HAP-1 (cell line): ENCODE data around the gene DDX46.
"Not testable (repeated sequence)": the region's sequence is repeated elsewhere in the genome, so short reads cannot be mapped to it uniquely, and the experiment has no call there.

Experiments used
- DNase-seq, 2 experiments: peaks; one replicate each; pipeline ENCODE4 v3.0.0-alpha.2; 2016 to 2020; ENCODE audit warnings: low spot score in 2 of 2
- H3K27me3 ChIP-seq: fragments of 250-450 bp; sonication (Bioruptor Pico); 2 replicates; pipeline ENCODE4 v1.5.1; 2020; ENCODE audit warnings: low read depth, mild to moderate bottlenecking, moderate library complexity
- H3K36me3 ChIP-seq: fragments of 250-450 bp; sonication (Bioruptor Pico); replicated peaks from 2 replicates; pipeline ENCODE4 v1.5.1; 2020; ENCODE audit warnings: mild to moderate bottlenecking
- H3K4me1 ChIP-seq: fragments of 250-450 bp; sonication (Bioruptor Pico); 2 replicates; pipeline ENCODE4 v1.5.1; 2020; ENCODE audit warnings: mild to moderate bottlenecking
- H3K4me3 ChIP-seq: fragments of 250-450 bp; sonication (Bioruptor Pico); 2 replicates; pipeline ENCODE4 v1.5.1; 2020; ENCODE audit warnings: mild to moderate bottlenecking, moderate library complexity
- H3K9me3 ChIP-seq: fragments of 250-450 bp; sonication (Bioruptor Pico); 2 replicates; pipeline ENCODE4 v1.5.1; 2020; ENCODE audit warnings: mild to moderate bottlenecking, moderate library complexity
- in situ Hi-C: fragments of 300-500 bp; cut with MboI; formaldehyde crosslinking; loops from 3 replicates; pipeline ENCODE4 v1.14.3; 2020; ENCODE audit warnings: low sequenced_read_pairs, inconsistent platforms, mixed read lengths

The DDX46 gene

DNA sequence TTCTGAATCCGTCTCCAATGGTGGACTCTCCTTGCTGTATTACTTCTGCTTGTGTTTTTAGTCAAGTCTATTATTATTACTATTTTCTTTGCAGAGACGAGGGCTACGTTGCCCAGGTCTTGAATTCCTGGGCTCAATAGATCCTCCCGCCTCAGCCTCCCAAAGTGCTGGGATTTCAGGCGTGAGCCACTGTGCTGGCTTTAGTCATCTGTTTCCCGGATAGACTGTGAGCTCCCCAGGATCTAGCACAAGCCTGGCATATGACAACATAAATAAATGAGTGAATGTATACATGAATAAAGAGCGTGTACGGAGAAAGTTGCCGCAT lies 439 bp upstream of the DDX46 start:
- DNase-seq, result no peak
- H3K36me3 ChIP-seq, result peaks cover 8% of the 10 kb centered on the region
- in situ Hi-C loops, result no loop called here

GRCh38 chr5:134767528-134768291 lies 9.1 kb downstream of the DDX46 start:
- H3K9me3 ChIP-seq, in situ Hi-C loops, DNase-seq, H3K4me3 ChIP-seq, H3K27me3 ChIP-seq, H3K4me1 ChIP-seq: not testable (repeated sequence)
- peaks cover 69% of the 10 kb centered on the region for H3K36me3 ChIP-seq

More for the DNA sequence above, 439 bp upstream of the DDX46 start:
- Histone ChIP-seq H3K9me3 (no peaks in the 10 kb centered on the region), H3K27me3 (no peaks in the 10 kb centered on the region), H3K4me1 (peaks cover 27% of the 10 kb centered on the region), H3K4me3 (peak overlapping the region; percentile 85)

GRCh38 chr5:134769206-134769605 lies 10.6 kb downstream of the DDX46 start:
- in situ Hi-C loops, result no loop called here
- DNase-seq, result no peak
- H3K27me3 ChIP-seq, result no peaks in the 10 kb centered on the region
- no peaks in the 10 kb centered on the region for H3K9me3 ChIP-seq
- H3K4me1 ChIP-seq, result no peaks in the 10 kb centered on the region
- H3K36me3 ChIP-seq, result peaks cover 75% of the 10 kb centered on the region
- H3K4me3 ChIP-seq, result no peak overlapping the region

DNA sequence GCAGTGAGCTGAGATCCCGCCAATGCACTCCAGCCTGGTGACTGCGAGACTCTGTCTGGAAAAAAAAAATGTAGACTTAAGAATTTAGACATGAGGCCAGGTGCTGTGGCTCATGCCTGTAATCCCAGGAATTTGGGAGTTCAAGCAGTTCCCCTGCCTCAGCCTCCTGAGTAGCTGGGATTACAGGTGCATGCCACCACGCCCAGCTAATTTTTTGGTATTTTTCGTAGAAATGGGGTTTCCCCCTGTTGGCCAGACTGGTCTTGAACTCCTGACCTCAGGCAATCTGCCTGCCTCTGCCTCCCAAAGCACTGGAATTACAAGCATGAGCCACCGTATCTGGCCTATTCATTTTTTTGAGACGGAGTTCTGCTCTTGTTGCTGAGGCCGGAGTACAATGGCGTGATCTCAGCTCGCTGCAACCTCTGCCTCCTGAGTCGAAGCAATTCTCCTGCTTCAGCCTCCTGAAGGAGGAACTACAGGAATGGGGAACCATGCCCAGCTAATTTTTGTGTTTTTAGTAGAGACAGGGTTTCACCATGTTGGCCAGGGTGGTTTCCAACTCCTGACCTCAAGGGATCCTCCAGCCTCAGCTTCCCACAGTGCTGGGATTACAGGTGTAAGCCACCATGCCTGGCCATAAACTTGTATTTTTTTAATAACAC lies 14.0 kb downstream of the DDX46 start:
- H3K27me3 ChIP-seq, result no peaks in the 10 kb centered on the region
- no peaks in the 10 kb centered on the region for H3K4me1 ChIP-seq
- in situ Hi-C loops, result no loop called here
- no peaks in the 10 kb centered on the region for H3K9me3 ChIP-seq
- no peak for DNase-seq
- H3K36me3 ChIP-seq, result peaks cover 70% of the 10 kb centered on the region
- H3K4me3 ChIP-seq, result no peak overlapping the region

DNA sequence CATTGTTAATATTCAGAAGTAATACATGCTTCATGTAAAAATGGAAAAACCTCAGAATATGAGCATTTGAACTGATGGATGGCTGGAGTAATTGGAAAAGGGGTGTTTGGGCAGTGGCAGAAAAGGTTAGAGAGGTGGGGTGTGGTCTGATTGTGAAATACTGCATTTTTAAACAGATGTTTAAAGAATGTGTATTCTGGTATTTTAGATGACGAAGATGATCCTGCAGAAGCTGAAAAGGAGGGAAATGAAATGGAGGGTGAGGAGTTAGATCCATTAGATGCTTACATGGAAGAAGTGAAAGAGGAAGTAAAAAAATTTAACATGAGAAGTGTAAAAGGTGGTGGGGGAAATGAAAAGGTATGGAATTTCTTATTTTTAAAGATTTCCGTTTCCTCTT lies 18.8 kb downstream of the DDX46 start:
- no peak overlapping the region for H3K4me3 ChIP-seq
- in situ Hi-C loops, result no loop called here
- DNase-seq, result no peak
- H3K36me3 ChIP-seq, result peaks cover 88% of the 10 kb centered on the region
- H3K9me3 ChIP-seq, result no peaks in the 10 kb centered on the region
- no peaks in the 10 kb centered on the region for H3K27me3 ChIP-seq
- H3K4me1 ChIP-seq, result no peaks in the 10 kb centered on the region

DNA sequence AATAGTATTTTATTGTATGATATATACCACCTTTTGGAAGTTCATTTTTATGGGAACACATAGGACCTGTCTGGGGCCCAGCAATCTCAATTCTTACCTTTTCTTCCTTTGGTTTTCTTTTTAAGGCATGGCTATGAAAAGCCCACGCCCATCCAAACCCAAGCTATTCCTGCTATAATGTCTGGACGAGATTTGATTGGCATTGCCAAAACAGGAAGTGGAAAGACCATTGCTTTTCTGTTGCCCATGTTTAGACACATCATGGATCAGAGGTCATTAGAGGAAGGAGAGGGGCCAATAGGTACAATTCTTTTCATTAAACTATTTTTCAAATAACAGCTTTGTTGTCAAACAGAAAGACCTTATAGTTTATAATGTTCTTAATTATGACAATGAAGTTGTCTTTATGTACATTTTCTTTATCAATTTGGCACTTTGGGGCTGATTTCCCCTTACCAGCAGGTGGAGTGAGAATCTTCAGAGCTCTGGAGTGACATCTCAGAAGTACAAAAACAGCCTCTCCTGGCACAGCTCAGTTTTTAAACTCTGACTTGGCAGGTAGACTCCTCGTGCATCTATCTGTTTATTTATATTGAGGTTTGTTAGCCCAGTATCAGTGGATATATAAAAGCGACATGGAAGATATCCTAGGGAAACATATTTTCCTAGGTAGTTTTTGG lies 25.8 kb downstream of the DDX46 start:
- H3K27me3 ChIP-seq, result no peaks in the 10 kb centered on the region
- peaks cover 78% of the 10 kb centered on the region for H3K36me3 ChIP-seq
- peaks cover 17% of the 10 kb centered on the region for H3K4me1 ChIP-seq
- DNase-seq, result no peak
- in situ Hi-C loops, result no loop called here
- H3K9me3 ChIP-seq, result no peaks in the 10 kb centered on the region
- no peak overlapping the region for H3K4me3 ChIP-seq

GRCh38 chr5:134784946-134785620 lies 26.5 kb downstream of the DDX46 start:
- no peak overlapping the region for H3K4me3 ChIP-seq
- in situ Hi-C loops, result no loop called here
- H3K27me3 ChIP-seq, result no peaks in the 10 kb centered on the region
- H3K4me1 ChIP-seq, result peaks cover 17% of the 10 kb centered on the region
- no peaks in the 10 kb centered on the region for H3K9me3 ChIP-seq
- peak; percentile 52 to 76 for DNase-seq
- peaks cover 78% of the 10 kb centered on the region for H3K36me3 ChIP-seq

- peaks cover 30% of the 10 kb centered on the region for H3K4me1 ChIP-seq
- peaks cover 79% of the 10 kb centered on the region for H3K36me3 ChIP-seq
- H3K9me3 ChIP-seq, result no peaks in the 10 kb centered on the region
- no peaks in the 10 kb centered on the region for H3K27me3 ChIP-seq
- no peak overlapping the region for H3K4me3 ChIP-seq
- no peak for DNase-seq
- in situ Hi-C loops, result no loop called here
Observed at GRCh38 chr5:134787692-134788091, 29.1 kb downstream of the DDX46 start.

GRCh38 chr5:134791580-134791979 lies 33.0 kb downstream of the DDX46 start:
- H3K9me3 ChIP-seq, result no peaks in the 10 kb centered on the region
- H3K36me3 ChIP-seq, result peaks cover 85% of the 10 kb centered on the region
- DNase-seq, result peak; percentile 22 to 67
- in situ Hi-C loops, result no loop called here
- H3K27me3 ChIP-seq, result no peaks in the 10 kb centered on the region
- H3K4me1 ChIP-seq, result peaks cover 22% of the 10 kb centered on the region
- H3K4me3 ChIP-seq, result no peak overlapping the region

DNA sequence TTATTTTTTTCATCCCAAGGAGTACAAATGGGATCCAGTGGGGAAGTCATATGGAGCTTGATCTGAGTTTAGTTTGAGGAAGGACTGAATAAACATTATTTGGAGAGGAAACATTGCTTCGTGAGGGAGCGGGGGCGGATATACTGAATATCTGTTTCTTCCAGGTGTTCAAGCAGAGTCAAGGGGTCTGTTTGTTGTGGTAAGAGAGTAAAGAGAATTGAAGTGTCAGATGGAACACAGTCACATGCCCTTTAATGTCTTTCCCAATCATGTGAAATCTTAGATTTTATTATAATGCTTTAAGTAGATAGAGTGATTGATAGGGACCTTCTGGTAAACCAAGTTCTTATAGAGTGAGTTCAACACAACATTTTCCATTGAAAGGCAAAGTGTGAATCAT lies 33.7 kb downstream of the DDX46 start:
- H3K4me3 ChIP-seq, result no peak overlapping the region
- peaks cover 22% of the 10 kb centered on the region for H3K4me1 ChIP-seq
- no peaks in the 10 kb centered on the region for H3K9me3 ChIP-seq
- DNase-seq, result no peak
- no peaks in the 10 kb centered on the region for H3K27me3 ChIP-seq
- peaks cover 82% of the 10 kb centered on the region for H3K36me3 ChIP-seq
- in situ Hi-C loops, result no loop called here

DNA sequence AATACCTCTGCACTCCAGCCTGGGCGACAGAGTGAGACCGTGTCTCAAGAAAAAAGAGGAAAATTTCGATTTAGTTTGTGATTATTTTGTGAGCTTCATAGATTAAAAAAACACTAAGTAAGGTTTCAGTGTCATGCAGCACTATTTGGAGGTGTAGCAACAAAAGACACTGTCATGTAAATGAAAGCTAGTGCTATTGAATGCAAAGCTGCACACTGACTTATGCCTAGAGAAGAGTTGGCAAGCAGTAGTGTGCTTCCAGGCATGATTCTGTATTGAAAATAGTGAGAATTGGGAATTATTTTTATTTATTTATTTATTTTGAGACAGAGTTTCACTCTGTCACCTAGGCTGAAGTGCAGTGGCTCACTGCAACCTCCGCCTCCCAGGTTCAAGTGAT lies 34.5 kb downstream of the DDX46 start:
- Histone ChIP-seq H3K4me3 (no peak overlapping the region), H3K4me1 (peaks cover 22% of the 10 kb centered on the region), H3K9me3 (no peaks in the 10 kb centered on the region), H3K27me3 (no peaks in the 10 kb centered on the region), H3K36me3 (peaks cover 85% of the 10 kb centered on the region)
- in situ Hi-C loops, result no loop called here
- DNase-seq, result peak in 1 of 2 experiments; percentile 68

GRCh38 chr5:134794082-134794481 lies 35.5 kb downstream of the DDX46 start:
- DNase-seq, result no peak

DNA sequence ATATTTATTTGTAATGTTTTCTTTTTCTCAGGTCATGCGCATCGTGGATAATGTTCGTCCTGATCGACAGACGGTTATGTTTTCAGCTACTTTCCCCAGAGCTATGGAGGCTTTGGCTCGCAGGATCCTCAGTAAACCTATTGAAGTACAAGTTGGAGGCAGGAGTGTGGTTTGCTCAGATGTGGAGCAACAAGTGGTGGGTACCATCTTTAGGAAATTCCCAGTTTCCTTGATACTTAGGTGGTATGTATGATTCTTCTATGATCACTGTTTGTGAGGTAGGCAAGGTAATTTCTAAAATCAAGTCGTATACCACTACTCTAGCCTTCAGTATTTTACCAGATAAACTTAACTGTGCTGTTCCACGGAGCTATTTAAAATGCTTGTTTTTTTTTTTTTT lies 36.2 kb downstream of the DDX46 start:
- Histone ChIP-seq H3K9me3 (no peaks in the 10 kb centered on the region), H3K36me3 (peaks cover 83% of the 10 kb centered on the region), H3K27me3 (no peaks in the 10 kb centered on the region), H3K4me3 (no peak overlapping the region), H3K4me1 (peaks cover 22% of the 10 kb centered on the region)
- in situ Hi-C loops, result no loop called here
- DNase-seq, result no peak

More at GRCh38 chr5:134794082-134794481, 35.5 kb downstream of the DDX46 start:
- Histone ChIP-seq H3K4me1 (peaks cover 22% of the 10 kb centered on the region), H3K36me3 (peaks cover 86% of the 10 kb centered on the region), H3K27me3 (no peaks in the 10 kb centered on the region), H3K4me3 (no peak overlapping the region), H3K9me3 (no peaks in the 10 kb centered on the region)
- in situ Hi-C loops, result no loop called here

DNA sequence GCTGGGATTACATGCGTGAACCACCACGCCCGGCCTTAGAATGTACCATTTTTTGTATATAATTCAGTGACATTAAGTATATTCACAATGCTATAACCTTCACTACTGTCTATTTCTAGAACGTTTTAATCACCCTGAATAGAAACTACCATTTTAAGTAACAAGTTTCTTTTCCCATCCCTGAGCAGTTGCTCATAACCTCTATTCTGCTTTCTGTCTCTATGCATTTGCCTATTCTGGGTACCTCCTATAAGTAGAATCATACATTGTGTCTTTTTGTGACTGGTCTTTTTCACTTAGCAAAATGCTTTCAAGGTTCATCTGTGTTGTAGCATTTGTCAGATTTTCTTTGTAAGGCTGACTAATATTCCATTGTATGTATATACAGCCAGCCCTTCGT lies 39.9 kb downstream of the DDX46 start:
- no peaks in the 10 kb centered on the region for H3K27me3 ChIP-seq
- no peak overlapping the region for H3K4me3 ChIP-seq
- no peaks in the 10 kb centered on the region for H3K9me3 ChIP-seq
- no peak for DNase-seq
- H3K36me3 ChIP-seq, result peaks cover 73% of the 10 kb centered on the region
- in situ Hi-C loops, result no loop called here
- H3K4me1 ChIP-seq, result peaks cover 2% of the 10 kb centered on the region; the same call in 1 of the 2 replicates
